RKO (cell line): Measurements from ENCODE around the gene CHST13.

ENCODE experiments used
- DNase-seq: peaks from one replicate; pipeline ENCODE4 v3.0.0-alpha.2; 2016; ENCODE audit warnings: low spot score

Gene CHST13

GRCh38 chr3:126540951-126541627 lies 17.1 kb downstream of the CHST13 start:
- DNase-seq = no peak

- no peak for DNase-seq
Observed at GRCh38 chr3:126541628-126542339, 17.8 kb downstream of the CHST13 start.

- DNase-seq = no peak
Observed at GRCh38 chr3:126542340-126543241, 18.6 kb downstream of the CHST13 start.

- DNase-seq = no peak
Observed at GRCh38 chr3:126543457-126544061, 19.6 kb downstream of the CHST13 start.

- no peak for DNase-seq
Observed at GRCh38 chr3:126544596-126545281, 20.8 kb downstream of the CHST13 start.

- DNase-seq = no peak
Observed at GRCh38 chr3:126545544-126545943, 21.6 kb downstream of the CHST13 start.

- DNase-seq = no peak
Observed at GRCh38 chr3:126546013-126546412, 22.1 kb downstream of the CHST13 start.

- no peak for DNase-seq
Observed at GRCh38 chr3:126546549-126547239, 22.7 kb downstream of the CHST13 start.

- DNase-seq = no peak
Observed at GRCh38 chr3:126547721-126548120, 23.8 kb downstream of the CHST13 start.

GRCh38 chr3:126548556-126549466 lies 24.9 kb downstream of the CHST13 start:
- no peak for DNase-seq

GRCh38 chr3:126549861-126550487 lies 26.0 kb downstream of the CHST13 start:
- no peak for DNase-seq

- no peak for DNase-seq
Observed at GRCh38 chr3:126550488-126551051, 26.6 kb downstream of the CHST13 start.

- no peak for DNase-seq
Observed at GRCh38 chr3:126551121-126551838, 27.3 kb downstream of the CHST13 start.

- no peak for DNase-seq
Observed at GRCh38 chr3:126551839-126552687, 28.1 kb downstream of the CHST13 start.

GRCh38 chr3:126552688-126553283 lies 28.8 kb downstream of the CHST13 start:
- DNase-seq = no peak

- no peak for DNase-seq
Observed at GRCh38 chr3:126553284-126554084, 29.5 kb downstream of the CHST13 start.
